SH-SY5Y (cell line): Measurements from ENCODE around the gene ZNF334.

ENCODE experiments used
- GATA2 ChIP-seq: IDR thresholded peaks from 2 replicates; pipeline ENCODE4 v1.6.1; 2011; ENCODE audit warnings: mild to moderate bottlenecking, low read depth, low read length
- GATA3 ChIP-seq: IDR thresholded peaks from 2 replicates; pipeline ENCODE4 v1.6.1; 2011; ENCODE audit warnings: low read depth, mild to moderate bottlenecking, low read length, moderate library complexity

DNA sequence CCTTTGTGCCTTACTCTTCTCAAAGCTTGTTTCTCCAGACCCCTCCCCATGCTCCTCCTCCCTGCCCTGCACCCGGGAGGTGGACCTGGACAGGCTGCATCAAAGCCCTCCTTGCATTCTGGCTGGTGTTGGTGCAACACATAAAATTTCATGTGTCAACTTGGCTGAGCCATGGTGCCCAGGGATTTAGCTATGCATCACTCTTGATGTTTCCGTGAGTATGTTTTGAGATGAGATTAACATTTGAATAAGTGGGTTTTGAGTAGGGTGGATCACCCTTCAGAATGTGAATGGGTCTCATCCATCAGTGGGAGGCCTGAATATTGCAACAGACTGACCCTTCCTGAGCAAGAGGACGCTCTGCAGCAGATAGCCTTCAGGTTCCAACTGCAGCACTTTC, 41.5 kb upstream of the ZNF334 start:
- TF ChIP-seq GATA2 (no peak), GATA3 (no peak)
